ENCODE measurements around the gene PLEKHO2.

- TF ChIP-seq POLR2AphosphoS5 (IDR thresholded peaks at IDR 0.05; ENCODE audit: insufficient read depth in 1 of 2, low read depth in 1 of 2) (peak in 1 of 2 donors; percentile 11), CTCF (IDR thresholded peaks at IDR 0.05) (no peak)
Measured at GRCh38 chr15:64836023-64836536, 5.6 kb upstream of the PLEKHO2 start.
